ENCODE measurements around the gene SLC25A1.

The SLC25A1 gene

DNA sequence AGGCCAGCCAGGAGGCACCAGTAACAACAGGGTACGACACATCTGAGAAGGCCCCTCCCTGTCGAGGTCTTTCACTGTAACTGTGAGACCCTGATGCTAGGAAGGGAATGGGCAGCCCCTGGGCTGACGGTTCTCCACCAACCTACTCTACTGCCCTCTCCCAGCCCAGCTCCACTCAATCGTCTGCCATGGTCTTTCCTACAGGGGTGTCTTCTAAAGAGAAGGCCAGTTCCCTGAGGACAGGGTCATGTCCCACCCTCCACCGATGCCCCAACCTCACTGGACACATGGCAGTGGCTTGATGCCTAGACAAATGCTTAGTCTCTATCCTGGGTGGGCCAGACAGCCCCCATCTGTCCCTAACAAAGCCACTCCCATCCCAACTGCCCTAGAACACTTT, 46.0 kb upstream of the SLC25A1 start:
- ATAC-seq: no peak
- TF ChIP-seq GLIS3 (CRISPR knock-in tag; IDR thresholded peaks at IDR 0.05) (no peak), ZNF8 (CRISPR knock-in tag; IDR thresholded peaks at IDR 0.05) (no peak), ZFP30 (CRISPR knock-in tag; IDR thresholded peaks at IDR 0.05) (no peak), CSDC2 (CRISPR knock-in tag; IDR thresholded peaks at IDR 0.05) (no peak), BACH2 (CRISPR knock-in tag; IDR thresholded peaks at IDR 0.05; ENCODE audit: borderline replicate concordance) (no peak), TOX (CRISPR knock-in tag; IDR thresholded peaks at IDR 0.05; ENCODE audit: borderline replicate concordance) (no peak), TCF4 (CRISPR knock-in tag; IDR thresholded peaks at IDR 0.05; ENCODE audit: borderline replicate concordance) (no peak), PPARA (CRISPR knock-in tag; IDR thresholded peaks at IDR 0.05; ENCODE audit: borderline replicate concordance) (no peak), ESRRG (CRISPR knock-in tag; IDR thresholded peaks at IDR 0.05) (no peak), ISL1 (CRISPR knock-in tag; IDR thresholded peaks at IDR 0.05) (no peak), SNAI2 (CRISPR knock-in tag; IDR thresholded peaks at IDR 0.05) (no peak), ARNTL (CRISPR knock-in tag; IDR thresholded peaks at IDR 0.05; ENCODE audit: borderline replicate concordance, low read depth) (no peak), ZNF565 (CRISPR knock-in tag; conservative IDR thresholded peaks at IDR 0.05; ENCODE audit: low read depth) (no peak), ZFP3 (CRISPR knock-in tag; IDR thresholded peaks at IDR 0.05) (no peak), ZC3H10 (CRISPR knock-in tag; IDR thresholded peaks at IDR 0.05) (no peak)
- TF ChIP-seq, protein P1, sequence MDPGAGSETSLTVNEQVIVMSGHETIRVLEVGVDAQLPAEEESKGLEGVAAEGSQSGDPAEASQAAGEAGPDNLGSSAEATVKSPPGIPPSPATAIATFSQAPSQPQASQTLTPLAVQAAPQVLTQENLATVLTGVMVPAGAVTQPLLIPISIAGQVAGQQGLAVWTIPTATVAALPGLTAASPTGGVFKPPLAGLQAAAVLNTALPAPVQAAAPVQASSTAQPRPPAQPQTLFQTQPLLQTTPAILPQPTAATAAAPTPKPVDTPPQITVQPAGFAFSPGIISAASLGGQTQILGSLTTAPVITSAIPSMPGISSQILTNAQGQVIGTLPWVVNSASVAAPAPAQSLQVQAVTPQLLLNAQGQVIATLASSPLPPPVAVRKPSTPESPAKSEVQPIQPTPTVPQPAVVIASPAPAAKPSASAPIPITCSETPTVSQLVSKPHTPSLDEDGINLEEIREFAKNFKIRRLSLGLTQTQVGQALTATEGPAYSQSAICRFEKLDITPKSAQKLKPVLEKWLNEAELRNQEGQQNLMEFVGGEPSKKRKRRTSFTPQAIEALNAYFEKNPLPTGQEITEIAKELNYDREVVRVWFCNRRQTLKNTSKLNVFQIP (CRISPR knock-in tag; IDR thresholded peaks at IDR 0.05; ENCODE audit: borderline replicate concordance, low read depth): no peak
- TF ChIP-seq, protein P2, sequence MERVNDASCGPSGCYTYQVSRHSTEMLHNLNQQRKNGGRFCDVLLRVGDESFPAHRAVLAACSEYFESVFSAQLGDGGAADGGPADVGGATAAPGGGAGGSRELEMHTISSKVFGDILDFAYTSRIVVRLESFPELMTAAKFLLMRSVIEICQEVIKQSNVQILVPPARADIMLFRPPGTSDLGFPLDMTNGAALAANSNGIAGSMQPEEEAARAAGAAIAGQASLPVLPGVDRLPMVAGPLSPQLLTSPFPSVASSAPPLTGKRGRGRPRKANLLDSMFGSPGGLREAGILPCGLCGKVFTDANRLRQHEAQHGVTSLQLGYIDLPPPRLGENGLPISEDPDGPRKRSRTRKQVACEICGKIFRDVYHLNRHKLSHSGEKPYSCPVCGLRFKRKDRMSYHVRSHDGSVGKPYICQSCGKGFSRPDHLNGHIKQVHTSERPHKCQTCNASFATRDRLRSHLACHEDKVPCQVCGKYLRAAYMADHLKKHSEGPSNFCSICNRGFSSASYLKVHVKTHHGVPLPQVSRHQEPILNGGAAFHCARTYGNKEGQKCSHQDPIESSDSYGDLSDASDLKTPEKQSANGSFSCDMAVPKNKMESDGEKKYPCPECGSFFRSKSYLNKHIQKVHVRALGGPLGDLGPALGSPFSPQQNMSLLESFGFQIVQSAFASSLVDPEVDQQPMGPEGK (CRISPR knock-in tag; IDR thresholded peaks at IDR 0.05; ENCODE audit: borderline replicate concordance): no peak
- TF ChIP-seq, protein P3, sequence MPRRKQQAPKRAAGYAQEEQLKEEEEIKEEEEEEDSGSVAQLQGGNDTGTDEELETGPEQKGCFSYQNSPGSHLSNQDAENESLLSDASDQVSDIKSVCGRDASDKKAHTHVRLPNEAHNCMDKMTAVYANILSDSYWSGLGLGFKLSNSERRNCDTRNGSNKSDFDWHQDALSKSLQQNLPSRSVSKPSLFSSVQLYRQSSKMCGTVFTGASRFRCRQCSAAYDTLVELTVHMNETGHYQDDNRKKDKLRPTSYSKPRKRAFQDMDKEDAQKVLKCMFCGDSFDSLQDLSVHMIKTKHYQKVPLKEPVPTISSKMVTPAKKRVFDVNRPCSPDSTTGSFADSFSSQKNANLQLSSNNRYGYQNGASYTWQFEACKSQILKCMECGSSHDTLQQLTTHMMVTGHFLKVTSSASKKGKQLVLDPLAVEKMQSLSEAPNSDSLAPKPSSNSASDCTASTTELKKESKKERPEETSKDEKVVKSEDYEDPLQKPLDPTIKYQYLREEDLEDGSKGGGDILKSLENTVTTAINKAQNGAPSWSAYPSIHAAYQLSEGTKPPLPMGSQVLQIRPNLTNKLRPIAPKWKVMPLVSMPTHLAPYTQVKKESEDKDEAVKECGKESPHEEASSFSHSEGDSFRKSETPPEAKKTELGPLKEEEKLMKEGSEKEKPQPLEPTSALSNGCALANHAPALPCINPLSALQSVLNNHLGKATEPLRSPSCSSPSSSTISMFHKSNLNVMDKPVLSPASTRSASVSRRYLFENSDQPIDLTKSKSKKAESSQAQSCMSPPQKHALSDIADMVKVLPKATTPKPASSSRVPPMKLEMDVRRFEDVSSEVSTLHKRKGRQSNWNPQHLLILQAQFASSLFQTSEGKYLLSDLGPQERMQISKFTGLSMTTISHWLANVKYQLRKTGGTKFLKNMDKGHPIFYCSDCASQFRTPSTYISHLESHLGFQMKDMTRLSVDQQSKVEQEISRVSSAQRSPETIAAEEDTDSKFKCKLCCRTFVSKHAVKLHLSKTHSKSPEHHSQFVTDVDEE (CRISPR knock-in tag; IDR thresholded peaks at IDR 0.05): no peak
- TF ChIP-seq, protein P4, sequence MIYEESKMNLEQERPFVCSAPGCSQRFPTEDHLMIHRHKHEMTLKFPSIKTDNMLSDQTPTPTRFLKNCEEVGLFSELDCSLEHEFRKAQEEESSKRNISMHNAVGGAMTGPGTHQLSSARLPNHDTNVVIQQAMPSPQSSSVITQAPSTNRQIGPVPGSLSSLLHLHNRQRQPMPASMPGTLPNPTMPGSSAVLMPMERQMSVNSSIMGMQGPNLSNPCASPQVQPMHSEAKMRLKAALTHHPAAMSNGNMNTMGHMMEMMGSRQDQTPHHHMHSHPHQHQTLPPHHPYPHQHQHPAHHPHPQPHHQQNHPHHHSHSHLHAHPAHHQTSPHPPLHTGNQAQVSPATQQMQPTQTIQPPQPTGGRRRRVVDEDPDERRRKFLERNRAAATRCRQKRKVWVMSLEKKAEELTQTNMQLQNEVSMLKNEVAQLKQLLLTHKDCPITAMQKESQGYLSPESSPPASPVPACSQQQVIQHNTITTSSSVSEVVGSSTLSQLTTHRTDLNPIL (CRISPR knock-in tag; IDR thresholded peaks at IDR 0.05; ENCODE audit: low read depth): no peak
- TF ChIP-seq, protein P5, sequence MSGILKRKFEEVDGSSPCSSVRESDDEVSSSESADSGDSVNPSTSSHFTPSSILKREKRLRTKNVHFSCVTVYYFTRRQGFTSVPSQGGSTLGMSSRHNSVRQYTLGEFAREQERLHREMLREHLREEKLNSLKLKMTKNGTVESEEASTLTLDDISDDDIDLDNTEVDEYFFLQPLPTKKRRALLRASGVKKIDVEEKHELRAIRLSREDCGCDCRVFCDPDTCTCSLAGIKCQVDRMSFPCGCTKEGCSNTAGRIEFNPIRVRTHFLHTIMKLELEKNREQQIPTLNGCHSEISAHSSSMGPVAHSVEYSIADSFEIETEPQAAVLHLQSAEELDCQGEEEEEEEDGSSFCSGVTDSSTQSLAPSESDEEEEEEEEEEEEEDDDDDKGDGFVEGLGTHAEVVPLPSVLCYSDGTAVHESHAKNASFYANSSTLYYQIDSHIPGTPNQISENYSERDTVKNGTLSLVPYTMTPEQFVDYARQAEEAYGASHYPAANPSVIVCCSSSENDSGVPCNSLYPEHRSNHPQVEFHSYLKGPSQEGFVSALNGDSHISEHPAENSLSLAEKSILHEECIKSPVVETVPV (CRISPR knock-in tag; IDR thresholded peaks at IDR 0.05): no peak

DNA sequence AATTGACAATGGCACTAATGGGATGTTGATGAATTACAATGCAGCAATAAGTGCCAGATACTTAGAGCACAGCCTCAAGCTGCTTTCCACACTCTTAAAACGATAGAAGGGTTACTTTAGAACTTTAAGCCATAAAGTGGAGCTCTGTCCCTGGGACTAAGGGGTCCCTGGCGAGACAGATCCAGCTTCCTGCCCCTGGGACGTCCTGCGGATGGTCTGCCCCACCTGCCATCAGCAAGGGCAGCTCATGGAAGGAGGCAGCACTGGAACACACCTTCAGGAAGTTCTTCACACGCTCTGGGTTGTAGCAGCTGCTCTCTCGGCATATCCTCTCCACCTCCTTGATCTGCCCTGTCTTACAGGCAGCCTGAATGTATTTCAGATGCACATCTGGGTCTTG, 45.1 kb upstream of the SLC25A1 start:
- ATAC-seq: no peak

More for the DNA sequence above, 45.1 kb upstream of the SLC25A1 start:
- TF ChIP-seq ZFP3 (CRISPR knock-in tag; IDR thresholded peaks at IDR 0.05) (no peak), ZFP30 (CRISPR knock-in tag; IDR thresholded peaks at IDR 0.05) (no peak)
- TF ChIP-seq, protein P2 (CRISPR knock-in tag; IDR thresholded peaks at IDR 0.05; ENCODE audit: borderline replicate concordance): no peak
